GM19455 (cell line): ENCODE measurements around the gene OBSCN.
"Not testable (repeated sequence)": the region's sequence is repeated elsewhere in the genome, so short reads cannot be mapped to it uniquely, and the experiment has no call there.

Source experiments
- ATAC-seq: cut with Tn5 transposase; IDR thresholded peaks from one replicate; pipeline ENCODE4 v1.9.1; 2021; ENCODE audit not compliant: unreplicated experiment

The OBSCN gene

DNA sequence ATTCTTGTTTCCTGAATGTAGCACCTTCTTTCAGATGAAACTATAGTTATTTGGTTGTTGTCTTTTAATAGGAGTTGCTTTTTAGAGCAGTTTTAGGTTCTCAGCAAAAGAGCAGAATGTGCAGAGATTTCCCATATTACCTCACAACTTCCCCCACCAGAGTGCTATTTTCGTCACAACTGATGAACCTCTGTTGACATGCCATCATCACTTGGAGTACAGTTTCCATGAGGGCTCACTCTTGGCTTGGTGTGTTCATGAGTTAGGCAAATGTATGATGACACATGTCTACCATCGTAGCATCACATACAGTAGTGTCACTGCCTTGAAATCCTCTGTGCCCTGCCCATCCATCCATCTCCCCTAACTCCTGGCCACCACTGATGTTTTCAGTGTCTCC lies 38.5 kb upstream of the OBSCN start:
- ATAC-seq, result no peak

DNA sequence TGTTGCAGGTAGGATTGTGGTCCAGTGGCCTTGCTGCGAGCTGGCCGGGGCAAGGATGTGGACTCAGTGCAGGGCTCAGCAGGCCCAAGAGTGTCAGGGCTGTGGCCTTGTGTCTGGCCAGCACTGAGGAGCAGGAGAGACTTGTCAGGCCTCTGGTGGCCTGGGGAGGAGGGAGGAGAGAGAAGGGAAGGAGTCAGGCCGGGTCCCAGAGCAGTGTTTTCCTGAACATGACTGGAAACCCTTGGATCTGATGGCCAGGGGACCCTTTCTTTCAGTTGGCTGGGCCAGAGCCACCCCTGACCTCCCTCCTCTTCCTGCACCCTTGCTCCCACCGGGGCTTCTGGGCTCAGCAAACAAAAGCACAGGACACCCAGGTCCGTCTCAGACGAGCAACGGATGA lies 37.2 kb upstream of the OBSCN start:
- no peak for ATAC-seq

DNA sequence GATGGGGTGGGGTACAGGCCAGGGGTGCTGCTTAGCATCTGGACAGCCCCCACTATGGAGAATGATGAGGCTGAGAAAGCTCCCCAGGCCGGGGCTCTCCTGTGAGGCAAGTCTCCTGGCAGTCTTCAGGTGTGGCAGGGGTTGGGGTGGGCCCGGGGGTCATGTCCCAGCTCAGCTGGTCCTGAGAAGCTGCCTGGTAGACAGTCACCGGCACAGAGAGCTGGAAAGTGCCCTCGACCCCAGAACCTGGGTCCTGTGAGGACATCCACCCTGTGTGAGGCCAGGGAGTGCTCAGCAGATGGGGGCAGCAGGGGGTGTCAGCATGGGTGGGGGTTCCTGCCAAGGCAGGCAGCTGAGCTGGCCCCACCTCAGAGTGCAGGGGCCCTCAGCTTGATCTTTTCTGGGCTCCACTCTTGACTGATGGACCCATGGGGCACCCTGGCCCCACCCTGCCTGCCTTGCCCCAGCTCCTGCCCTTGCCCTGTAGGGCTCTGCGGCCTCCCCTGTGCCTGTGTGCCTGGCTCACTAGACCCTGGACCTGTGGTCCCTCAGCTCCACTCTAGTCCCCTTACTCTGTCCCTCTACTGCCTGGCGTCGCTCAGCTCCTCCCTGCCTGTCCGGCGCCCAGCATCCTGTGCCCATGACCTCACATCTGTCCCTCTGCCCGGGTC lies 36.5 kb upstream of the OBSCN start:
- ATAC-seq, result no peak

- ATAC-seq, result no peak
Observed at GRCh38 chr1:228172591-228173527, 35.0 kb upstream of the OBSCN start.

- not testable (repeated sequence) for ATAC-seq
Observed at GRCh38 chr1:228173528-228174481, 34.0 kb upstream of the OBSCN start.

DNA sequence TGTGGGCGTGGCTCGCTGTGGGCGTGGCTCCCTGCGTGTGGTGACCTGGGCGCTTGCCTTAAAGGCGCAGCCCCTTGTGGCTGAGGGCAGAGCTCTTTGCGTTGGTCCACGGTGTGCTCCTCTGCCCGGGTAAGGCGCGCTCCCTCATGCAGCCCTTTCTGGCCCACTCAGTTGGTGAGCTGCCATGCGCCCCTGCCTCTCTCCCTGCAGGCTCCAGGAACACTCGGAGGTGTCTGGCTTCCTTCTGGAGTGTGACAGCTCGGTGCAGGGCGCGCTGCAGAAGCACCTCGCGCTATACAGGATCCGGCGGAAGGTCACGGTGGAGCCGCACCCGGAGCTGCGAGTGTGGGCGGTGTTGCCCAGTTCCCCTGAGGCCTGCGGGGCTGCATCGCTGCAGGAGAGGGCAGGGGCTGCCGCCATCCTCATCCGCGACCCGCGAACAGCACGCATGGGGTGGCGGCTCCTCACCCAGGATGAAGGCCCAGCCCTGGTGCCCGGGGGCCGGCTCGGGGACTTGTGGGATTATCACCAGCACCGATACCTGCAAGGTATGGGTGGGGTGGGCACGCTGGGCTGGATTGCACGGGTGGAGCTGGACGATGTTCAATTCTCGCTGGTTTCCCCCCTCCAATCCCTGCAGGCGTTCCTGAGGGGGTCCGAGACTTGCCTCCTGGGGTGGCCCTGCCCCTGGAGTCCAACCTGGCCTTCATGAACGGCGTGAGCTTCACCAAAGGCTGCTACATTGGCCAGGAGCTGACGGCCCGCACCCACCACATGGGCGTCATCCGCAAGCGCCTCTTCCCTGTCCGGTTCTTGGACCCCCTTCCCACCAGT lies 33.1 kb upstream of the OBSCN start:
- ATAC-seq, result no peak

DNA sequence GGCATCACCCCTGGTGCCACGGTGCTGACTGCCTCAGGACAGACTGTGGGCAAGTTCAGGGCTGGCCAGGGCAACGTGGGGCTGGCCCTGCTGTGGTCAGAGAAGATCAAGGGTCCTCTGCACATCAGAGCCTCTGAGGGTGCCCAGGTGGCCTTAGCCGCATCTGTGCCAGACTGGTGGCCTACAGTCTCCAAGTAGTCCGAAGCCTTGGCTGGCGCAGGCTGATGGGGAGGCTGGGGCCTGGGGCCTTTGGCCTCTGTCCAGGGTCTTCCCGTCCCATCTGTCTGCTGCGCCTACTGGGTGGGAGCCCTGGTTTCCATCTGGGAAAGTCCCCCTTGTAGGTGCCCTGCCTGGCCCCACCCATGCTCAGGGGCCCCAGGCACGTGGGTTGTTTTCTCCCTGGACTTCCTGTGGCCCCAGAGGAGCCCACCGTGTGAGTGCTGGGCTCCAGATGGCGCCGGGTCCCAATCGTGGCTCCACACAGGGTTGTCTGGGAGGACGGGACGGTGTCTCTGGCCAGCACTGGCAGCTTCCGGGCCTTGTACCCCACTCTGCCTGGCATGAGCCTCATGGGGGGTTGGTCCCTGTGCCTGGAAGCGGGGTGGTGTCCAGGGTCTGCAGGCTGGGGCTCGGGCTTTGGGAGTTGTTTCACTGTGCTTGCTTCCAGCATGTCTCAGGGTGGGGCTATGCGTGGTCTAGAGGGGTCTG lies 32.4 kb upstream of the OBSCN start:
- no peak for ATAC-seq

DNA sequence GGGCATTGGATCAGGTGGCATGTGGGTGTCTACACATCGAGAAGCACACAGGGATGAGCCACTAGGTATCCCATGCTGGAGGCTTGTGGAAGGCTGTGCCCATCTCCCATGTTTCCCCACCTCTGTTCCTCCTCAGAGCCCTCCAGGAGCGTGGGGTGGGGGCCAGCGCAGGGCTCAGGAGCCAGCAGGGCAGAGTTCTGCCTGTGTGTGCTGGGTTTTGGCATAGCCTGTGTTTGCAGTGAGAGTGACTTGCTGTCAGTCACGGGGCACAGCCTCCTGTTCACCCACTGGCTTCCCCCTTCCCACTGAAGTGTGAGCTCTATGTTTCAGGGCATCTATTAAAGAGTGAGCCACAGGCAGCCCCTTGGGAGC lies 31.8 kb upstream of the OBSCN start:
- ATAC-seq, result no peak

- ATAC-seq, result no peak
Observed at GRCh38 chr1:228176461-228177182, 31.2 kb upstream of the OBSCN start.

GRCh38 chr1:228177183-228177475 lies 30.7 kb upstream of the OBSCN start:
- ATAC-seq, result no peak

GRCh38 chr1:228177721-228178710 lies 29.8 kb upstream of the OBSCN start:
- ATAC-seq, result no peak

- no peak for ATAC-seq
Observed at GRCh38 chr1:228178737-228179684, 28.8 kb upstream of the OBSCN start.

GRCh38 chr1:228180271-228180958 lies 27.4 kb upstream of the OBSCN start:
- ATAC-seq, result no peak

DNA sequence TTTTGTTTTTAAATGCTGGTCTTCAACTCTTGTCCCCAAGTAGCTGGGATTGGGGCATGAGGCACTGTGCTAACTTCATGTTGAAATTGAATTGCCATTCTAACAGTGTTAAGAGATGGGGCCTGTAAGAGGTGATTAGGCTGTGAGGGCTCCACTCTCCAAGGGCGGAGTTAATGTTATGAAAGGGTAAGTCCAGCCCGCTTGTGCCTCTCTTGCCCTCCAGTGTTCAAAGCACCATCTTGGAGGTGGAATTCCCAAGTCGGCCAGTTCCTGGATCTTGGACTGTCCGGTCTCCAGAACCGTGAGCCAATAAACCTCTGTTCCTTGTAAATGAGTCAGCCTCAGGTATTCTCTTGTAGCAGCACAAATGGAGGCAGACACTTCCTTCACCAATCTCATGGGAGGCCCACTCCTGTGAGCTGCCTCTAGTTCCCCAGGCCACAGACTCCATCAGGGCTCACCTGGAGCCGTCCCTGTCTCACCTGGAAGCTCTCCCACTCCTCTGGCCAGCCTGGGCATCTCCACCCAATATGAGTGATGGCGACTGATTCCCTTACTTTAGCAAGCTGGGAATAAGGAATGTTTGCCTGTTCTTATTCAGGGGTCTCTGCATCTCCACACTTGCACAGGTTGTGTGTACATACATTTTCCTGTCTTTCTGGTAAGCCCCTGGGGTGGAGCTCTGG lies 26.7 kb upstream of the OBSCN start:
- ATAC-seq, result no peak

GRCh38 chr1:228181645-228182034 lies 26.2 kb upstream of the OBSCN start:
- ATAC-seq, result no peak
